GM12878 (cell line): ENCODE data around the gene KLHL1. TPM values are rescaled to one million over a fixed set of nuclear protein-coding genes. Genes with fewer than 3 reads are reported as not detected.
A peak's percentile ranks its signal among the peaks of the same experiment; 100 is the strongest.

Experiments
- BMI1 ChIP-seq: fragments of 450-650 bp; IDR thresholded peaks from 2 replicates; pipeline ENCODE4 v1.6.1; 2016; ENCODE audit warnings: mild to moderate bottlenecking, moderate library complexity, borderline replicate concordance
- CREM ChIP-seq: IDR thresholded peaks from 2 replicates; pipeline ENCODE4 v1.6.1; 2014; ENCODE audit warnings: antibody characterized with exemption, low read depth
- HCFC1 ChIP-seq: fragments of 150-350 bp; IDR thresholded peaks from 2 replicates; pipeline ENCODE4 v1.6.1; 2014; ENCODE audit warnings: low read length
- HDGF ChIP-seq: fragments of 450-650 bp; IDR thresholded peaks from 2 replicates; pipeline ENCODE4 v1.6.1; 2016; ENCODE audit warnings: antibody characterized with exemption
- NFIC ChIP-seq: IDR thresholded peaks from 2 replicates; pipeline ENCODE4 v1.6.1; 2012; ENCODE audit warnings: low read depth, mild to moderate bottlenecking, inconsistent platforms, low read length, moderate library complexity
- STAT1 ChIP-seq: fragments of 450-650 bp; conservative IDR thresholded peaks from 2 replicates; pipeline ENCODE4 v1.6.1; 2014; ENCODE audit warnings: antibody characterized with exemption, mild to moderate bottlenecking
- TAF1 ChIP-seq: IDR thresholded peaks from 2 replicates; pipeline ENCODE4 v1.6.1; 2011; ENCODE audit warnings: mild to moderate bottlenecking, low read depth, low read length, borderline replicate concordance
- TCF7 ChIP-seq: IDR thresholded peaks from 2 replicates; pipeline ENCODE4 v1.6.1; 2014; ENCODE audit warnings: antibody characterized with exemption, borderline replicate concordance
- ZBED1 ChIP-seq: IDR thresholded peaks from 2 replicates; pipeline ENCODE4 v1.6.1; 2016; ENCODE audit warnings: borderline replicate concordance
- polyA plus RNA-seq, 11 experiments: library from polyadenylated mRNA; depleted of rRNA in 4 of 11; unstranded in 6 of 11; stranded (reverse) in 5 of 11; fragments of >200 nt; fragmentation: Nextera tagmentation in 4 of 11; fragmentation: Illumina TruSeq in 1 of 11; extraction: Ambion mirVana in 4 of 11; extraction: Trizol in 1 of 11; gene quantifications; 1 replicate in 1 of 11; 2 replicates in 10 of 11; pipeline versions ENCODE4 v1.2.1 to v1.2.3, GENCODE V29; 2011 to 2016; ENCODE audit warnings: inconsistent platforms in 2 of 11, missing spikeins in 2 of 11, low read depth in 1 of 11
- total RNA-seq, 4 experiments: library from RNA; depleted of rRNA in 3 of 4; stranded (reverse); fragments of >200 nt in 3 of 4; fragmentation: Illumina TruSeq in 1 of 4; extraction: Trizol in 1 of 4; gene quantifications; 2 replicates each; pipeline versions ENCODE4 v1.2.1 to v1.2.3, GENCODE V29; 2013 to 2021
- TF ChIP-seq, protein P1 (sequence below): fragments of 450-650 bp; IDR thresholded peaks from 2 replicates; pipeline ENCODE4 v1.6.1; 2017; ENCODE audit warnings: mild to moderate bottlenecking, moderate library complexity
- TF ChIP-seq, protein P2 (sequence below): IDR thresholded peaks from 2 replicates; pipeline ENCODE4 v1.6.1; 2011; ENCODE audit warnings: low read depth, mild to moderate bottlenecking, low read length, moderate library complexity, borderline replicate concordance; ENCODE audit errors: extremely low read depth
- TF ChIP-seq, protein P3 (sequence below): fragments of 450-650 bp; IDR thresholded peaks from 2 replicates; pipeline ENCODE4 v1.6.1; 2018; ENCODE audit warnings: mild to moderate bottlenecking, low read depth, moderate library complexity; ENCODE audit not compliant: partially characterized antibody
- TF ChIP-seq, protein P4 (sequence below): fragments of 450-650 bp; IDR thresholded peaks from 2 replicates; pipeline ENCODE4 v1.6.1; 2018; ENCODE audit warnings: borderline replicate concordance, mild to moderate bottlenecking; ENCODE audit not compliant: partially characterized antibody
- TF ChIP-seq, protein P5 (sequence below): IDR thresholded peaks from 2 replicates; pipeline ENCODE4 v1.6.1; 2011; ENCODE audit warnings: borderline replicate concordance, low read depth, mild to moderate bottlenecking, moderate library complexity, mixed read lengths, low read length; ENCODE audit not compliant: insufficient read depth; ENCODE audit errors: extremely low read length
- TF ChIP-seq, protein P6 (sequence below): fragments of 450-650 bp; IDR thresholded peaks from 2 replicates; pipeline ENCODE4 v1.6.1; 2017; ENCODE audit warnings: borderline replicate concordance
- TF ChIP-seq, protein P7 (sequence below): fragments of 450-650 bp; IDR thresholded peaks from 2 replicates; pipeline ENCODE4 v1.6.1; 2014; ENCODE audit warnings: mild to moderate bottlenecking
- TF ChIP-seq, protein P8 (sequence below): IDR thresholded peaks from 2 replicates; pipeline ENCODE4 v1.6.1; 2012; ENCODE audit warnings: low read depth, low read length, improper control_type of control experiment

Gene KLHL1
- total and polyA plus RNA-seq, 10 of the 15 experiments (the other 5 are each of a cell fraction or from before 2014, with no cell fraction given) = 0.02 to 0.13 (median 0.05) TPM; not detected in 2

DNA sequence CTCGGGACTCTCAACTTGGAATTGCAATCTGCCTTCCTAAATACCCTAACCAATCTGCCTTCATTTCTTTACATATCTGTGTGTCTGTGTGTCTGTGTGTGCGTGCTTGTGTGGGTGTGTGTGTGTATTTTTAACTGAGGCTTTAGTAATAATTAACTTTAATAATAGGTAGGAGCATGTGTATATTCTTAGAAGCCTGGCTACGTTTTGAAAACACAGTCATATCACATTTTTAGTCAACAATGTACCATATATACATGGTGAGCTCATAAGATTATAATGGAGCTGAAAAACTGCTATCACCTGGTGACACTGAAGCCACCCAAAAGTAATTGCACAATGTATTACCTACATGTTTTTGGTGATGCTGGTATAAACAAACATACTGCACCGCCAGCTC, 66.1 kb downstream of the KLHL1 start (continued):
- TF ChIP-seq, protein P1, sequence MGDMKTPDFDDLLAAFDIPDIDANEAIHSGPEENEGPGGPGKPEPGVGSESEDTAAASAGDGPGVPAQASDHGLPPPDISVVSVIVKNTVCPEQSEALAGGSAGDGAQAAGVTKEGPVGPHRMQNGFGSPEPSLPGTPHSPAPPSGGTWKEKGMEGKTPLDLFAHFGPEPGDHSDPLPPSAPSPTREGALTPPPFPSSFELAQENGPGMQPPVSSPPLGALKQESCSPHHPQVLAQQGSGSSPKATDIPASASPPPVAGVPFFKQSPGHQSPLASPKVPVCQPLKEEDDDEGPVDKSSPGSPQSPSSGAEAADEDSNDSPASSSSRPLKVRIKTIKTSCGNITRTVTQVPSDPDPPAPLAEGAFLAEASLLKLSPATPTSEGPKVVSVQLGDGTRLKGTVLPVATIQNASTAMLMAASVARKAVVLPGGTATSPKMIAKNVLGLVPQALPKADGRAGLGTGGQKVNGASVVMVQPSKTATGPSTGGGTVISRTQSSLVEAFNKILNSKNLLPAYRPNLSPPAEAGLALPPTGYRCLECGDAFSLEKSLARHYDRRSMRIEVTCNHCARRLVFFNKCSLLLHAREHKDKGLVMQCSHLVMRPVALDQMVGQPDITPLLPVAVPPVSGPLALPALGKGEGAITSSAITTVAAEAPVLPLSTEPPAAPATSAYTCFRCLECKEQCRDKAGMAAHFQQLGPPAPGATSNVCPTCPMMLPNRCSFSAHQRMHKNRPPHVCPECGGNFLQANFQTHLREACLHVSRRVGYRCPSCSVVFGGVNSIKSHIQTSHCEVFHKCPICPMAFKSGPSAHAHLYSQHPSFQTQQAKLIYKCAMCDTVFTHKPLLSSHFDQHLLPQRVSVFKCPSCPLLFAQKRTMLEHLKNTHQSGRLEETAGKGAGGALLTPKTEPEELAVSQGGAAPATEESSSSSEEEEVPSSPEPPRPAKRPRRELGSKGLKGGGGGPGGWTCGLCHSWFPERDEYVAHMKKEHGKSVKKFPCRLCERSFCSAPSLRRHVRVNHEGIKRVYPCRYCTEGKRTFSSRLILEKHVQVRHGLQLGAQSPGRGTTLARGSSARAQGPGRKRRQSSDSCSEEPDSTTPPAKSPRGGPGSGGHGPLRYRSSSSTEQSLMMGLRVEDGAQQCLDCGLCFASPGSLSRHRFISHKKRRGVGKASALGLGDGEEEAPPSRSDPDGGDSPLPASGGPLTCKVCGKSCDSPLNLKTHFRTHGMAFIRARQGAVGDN = no peak
- TF ChIP-seq HDGF (no peak), TCF7 (no peak), TAF1 (no peak), NFIC (peak; percentile 37; the same call in 1 of the 2 replicates), BMI1 (no peak), CREM (no peak), HCFC1 (no peak), ZBED1 (no peak), STAT1 (no peak)
- TF ChIP-seq, protein P2, sequence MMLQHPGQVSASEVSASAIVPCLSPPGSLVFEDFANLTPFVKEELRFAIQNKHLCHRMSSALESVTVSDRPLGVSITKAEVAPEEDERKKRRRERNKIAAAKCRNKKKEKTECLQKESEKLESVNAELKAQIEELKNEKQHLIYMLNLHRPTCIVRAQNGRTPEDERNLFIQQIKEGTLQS = no peak
- TF ChIP-seq, protein P3, sequence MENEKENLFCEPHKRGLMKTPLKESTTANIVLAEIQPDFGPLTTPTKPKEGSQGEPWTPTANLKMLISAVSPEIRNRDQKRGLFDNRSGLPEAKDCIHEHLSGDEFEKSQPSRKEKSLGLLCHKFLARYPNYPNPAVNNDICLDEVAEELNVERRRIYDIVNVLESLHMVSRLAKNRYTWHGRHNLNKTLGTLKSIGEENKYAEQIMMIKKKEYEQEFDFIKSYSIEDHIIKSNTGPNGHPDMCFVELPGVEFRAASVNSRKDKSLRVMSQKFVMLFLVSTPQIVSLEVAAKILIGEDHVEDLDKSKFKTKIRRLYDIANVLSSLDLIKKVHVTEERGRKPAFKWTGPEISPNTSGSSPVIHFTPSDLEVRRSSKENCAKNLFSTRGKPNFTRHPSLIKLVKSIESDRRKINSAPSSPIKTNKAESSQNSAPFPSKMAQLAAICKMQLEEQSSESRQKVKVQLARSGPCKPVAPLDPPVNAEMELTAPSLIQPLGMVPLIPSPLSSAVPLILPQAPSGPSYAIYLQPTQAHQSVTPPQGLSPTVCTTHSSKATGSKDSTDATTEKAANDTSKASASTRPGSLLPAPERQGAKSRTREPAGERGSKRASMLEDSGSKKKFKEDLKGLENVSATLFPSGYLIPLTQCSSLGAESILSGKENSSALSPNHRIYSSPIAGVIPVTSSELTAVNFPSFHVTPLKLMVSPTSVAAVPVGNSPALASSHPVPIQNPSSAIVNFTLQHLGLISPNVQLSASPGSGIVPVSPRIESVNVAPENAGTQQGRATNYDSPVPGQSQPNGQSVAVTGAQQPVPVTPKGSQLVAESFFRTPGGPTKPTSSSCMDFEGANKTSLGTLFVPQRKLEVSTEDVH = no peak
- TF ChIP-seq, protein P4, sequence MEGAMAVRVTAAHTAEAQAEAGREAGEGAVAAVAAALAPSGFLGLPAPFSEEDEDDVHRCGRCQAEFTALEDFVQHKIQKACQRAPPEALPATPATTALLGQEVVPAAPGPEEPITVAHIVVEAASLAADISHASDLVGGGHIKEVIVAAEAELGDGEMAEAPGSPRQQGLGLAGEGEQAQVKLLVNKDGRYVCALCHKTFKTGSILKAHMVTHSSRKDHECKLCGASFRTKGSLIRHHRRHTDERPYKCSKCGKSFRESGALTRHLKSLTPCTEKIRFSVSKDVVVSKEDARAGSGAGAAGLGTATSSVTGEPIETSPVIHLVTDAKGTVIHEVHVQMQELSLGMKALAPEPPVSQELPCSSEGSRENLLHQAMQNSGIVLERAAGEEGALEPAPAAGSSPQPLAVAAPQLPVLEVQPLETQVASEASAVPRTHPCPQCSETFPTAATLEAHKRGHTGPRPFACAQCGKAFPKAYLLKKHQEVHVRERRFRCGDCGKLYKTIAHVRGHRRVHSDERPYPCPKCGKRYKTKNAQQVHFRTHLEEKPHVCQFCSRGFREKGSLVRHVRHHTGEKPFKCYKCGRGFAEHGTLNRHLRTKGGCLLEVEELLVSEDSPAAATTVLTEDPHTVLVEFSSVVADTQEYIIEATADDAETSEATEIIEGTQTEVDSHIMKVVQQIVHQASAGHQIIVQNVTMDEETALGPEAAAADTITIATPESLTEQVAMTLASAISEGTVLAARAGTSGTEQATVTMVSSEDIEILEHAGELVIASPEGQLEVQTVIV = no peak
- TF ChIP-seq, protein P5, sequence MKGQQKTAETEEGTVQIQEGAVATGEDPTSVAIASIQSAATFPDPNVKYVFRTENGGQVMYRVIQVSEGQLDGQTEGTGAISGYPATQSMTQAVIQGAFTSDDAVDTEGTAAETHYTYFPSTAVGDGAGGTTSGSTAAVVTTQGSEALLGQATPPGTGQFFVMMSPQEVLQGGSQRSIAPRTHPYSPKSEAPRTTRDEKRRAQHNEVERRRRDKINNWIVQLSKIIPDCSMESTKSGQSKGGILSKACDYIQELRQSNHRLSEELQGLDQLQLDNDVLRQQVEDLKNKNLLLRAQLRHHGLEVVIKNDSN = no peak
- TF ChIP-seq, protein P6, sequence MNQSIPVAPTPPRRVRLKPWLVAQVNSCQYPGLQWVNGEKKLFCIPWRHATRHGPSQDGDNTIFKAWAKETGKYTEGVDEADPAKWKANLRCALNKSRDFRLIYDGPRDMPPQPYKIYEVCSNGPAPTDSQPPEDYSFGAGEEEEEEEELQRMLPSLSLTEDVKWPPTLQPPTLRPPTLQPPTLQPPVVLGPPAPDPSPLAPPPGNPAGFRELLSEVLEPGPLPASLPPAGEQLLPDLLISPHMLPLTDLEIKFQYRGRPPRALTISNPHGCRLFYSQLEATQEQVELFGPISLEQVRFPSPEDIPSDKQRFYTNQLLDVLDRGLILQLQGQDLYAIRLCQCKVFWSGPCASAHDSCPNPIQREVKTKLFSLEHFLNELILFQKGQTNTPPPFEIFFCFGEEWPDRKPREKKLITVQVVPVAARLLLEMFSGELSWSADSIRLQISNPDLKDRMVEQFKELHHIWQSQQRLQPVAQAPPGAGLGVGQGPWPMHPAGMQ = no peak
- TF ChIP-seq, protein P7, sequence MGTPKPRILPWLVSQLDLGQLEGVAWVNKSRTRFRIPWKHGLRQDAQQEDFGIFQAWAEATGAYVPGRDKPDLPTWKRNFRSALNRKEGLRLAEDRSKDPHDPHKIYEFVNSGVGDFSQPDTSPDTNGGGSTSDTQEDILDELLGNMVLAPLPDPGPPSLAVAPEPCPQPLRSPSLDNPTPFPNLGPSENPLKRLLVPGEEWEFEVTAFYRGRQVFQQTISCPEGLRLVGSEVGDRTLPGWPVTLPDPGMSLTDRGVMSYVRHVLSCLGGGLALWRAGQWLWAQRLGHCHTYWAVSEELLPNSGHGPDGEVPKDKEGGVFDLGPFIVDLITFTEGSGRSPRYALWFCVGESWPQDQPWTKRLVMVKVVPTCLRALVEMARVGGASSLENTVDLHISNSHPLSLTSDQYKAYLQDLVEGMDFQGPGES = no peak
- TF ChIP-seq, protein P8, sequence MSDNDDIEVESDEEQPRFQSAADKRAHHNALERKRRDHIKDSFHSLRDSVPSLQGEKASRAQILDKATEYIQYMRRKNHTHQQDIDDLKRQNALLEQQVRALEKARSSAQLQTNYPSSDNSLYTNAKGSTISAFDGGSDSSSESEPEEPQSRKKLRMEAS = no peak
